Colon (tissue), 2 donors: Measurements from ENCODE around the gene TP53TG5.

ENCODE experiments used
- FAIRE-seq: peaks from 2 replicates; lab custom pipeline; 2012; peaks lifted over from hg19 to GRCh38; lab: Jason Lieb, UNC
- donor health status: control.
- donor health status: control.

Gene TP53TG5

DNA sequence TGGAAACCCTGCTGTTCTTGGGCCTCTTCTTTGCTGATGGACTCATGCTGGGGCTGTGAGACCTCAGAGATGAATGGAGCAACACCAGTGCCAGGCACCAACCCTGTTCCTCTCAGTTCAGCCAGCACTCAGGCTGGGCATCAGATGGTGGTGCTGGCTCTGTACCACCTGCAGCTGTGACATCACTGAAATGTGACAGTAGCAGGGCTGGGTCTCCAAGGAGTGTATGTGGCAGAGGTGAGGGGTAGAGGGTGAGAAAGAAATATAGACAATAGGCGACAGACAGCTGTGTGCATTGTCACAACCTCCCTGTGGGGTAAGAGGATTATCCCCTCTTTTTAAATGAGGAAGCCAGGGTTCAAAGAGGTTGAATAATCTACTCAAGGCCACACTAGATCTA is at the start of gene TP53TG5:
TSS of gene TP53TG5 (minus strand) at position 135 of the 400 bp plus-strand sequence. CDS start at position 46, 89 bp downstream.
- no peak for FAIRE-seq

DNA sequence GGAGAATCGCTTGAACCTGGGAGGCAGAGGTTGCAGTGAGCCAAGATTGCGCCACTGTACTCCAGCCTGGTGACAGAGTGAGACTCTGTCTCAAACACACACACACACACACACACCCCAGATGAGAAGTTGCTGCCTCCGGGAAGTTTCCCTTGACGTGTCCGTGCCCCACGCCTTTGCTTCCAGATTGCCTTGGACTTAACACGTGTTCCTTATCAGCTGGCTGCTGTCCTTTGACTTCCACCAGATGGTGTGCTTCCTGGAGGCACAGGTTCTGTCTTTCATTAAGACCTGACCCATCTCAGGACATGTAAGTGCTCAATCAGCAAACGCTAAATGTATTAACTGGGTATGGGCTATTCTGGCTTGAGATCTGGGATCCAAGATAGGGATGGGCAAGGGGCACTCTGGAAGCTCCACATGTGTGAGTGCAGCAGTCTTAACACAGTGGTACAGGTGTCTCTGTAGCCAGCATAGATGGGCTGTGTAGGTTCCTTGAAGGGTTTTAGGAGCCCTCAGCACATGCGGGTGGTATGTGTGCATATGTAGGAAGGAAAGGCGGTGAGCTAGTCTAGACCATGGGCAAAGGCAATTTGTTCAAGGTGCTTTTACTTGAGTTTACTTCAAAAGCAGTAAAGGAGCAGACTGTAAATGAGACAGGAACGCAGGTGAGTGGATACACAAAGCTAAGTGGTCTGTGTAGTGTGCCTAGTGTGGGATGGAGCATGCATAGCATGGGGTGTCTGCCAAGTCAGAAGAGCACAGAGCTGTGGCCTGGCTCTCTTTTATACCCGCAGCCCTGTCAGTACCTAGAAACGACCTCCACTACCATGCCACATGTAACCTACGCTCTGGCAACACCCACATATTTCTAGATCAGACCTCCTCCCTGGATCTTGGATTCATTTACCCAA is 49.4 kb upstream of the TP53TG5 start:
- no peak for FAIRE-seq

DNA sequence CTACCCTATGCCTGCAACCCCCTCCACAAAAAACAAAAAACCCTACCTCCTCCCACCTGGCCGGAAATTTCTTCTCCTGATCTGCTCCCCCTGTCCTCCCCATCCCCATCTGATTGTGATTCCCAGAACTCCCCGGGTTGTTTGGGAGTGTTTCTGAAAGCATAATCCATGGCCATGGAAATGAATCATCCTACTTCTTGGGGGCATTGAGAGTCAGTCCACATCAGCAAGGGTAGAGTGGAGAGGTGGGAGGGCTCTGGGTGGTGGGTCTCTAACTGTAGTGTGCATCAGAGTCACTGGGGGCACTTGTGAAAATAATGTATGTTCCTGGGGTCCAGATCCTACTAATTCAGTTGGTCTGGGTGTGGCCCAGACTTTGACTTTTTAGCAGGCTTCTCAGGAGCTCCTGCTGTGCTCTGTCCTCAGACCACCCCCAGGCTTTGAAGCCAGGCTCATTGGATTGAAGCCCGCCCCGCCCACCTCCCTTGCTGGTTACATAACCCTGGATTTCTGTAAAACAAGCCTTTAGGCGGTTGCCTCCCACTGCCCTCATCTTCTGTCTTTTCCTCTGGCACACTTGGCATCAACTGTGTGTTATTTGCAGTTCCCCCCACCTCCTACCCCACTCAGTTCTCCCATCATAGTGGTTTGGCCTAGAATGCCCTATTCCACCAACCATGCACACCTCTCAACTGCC is 48.3 kb upstream of the TP53TG5 start:
- no peak for FAIRE-seq

DNA sequence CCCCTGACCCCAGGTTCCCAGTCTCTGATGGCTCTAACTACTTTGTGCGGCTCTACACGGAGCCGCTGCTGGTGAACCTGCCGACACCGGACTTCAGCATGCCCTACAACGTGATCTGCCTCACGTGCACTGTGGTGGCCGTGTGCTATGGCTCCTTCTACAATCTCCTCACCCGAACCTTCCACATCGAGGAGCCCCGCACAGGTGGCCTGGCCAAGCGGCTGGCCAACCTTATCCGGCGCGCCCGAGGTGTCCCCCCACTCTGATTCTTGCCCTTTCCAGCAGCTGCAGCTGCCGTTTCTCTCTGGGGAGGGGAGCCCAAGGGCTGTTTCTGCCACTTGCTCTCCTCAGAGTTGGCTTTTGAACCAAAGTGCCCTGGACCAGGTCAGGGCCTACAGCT is 47.4 kb upstream of the TP53TG5 start:
- no peak for FAIRE-seq

DNA sequence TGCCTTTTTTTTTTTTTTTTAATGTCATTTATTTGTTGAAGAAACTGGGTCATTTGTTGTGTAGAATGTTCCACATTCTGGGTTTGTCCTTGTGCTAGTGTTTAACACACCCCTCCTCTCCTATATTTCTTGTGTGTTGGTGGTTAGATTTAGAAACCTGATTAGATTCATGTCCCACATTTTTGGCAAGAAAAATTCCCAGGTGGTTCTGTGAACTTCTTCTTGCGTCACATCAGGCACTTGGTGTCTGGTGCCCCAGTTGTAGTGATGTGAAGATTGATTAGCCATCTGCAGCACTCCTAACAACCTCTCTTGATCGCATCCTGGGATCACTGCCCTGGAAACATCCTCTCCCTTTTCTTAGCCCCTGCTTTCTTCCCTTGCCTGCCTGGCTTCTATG is 45.6 kb upstream of the TP53TG5 start:
- no peak for FAIRE-seq

DNA sequence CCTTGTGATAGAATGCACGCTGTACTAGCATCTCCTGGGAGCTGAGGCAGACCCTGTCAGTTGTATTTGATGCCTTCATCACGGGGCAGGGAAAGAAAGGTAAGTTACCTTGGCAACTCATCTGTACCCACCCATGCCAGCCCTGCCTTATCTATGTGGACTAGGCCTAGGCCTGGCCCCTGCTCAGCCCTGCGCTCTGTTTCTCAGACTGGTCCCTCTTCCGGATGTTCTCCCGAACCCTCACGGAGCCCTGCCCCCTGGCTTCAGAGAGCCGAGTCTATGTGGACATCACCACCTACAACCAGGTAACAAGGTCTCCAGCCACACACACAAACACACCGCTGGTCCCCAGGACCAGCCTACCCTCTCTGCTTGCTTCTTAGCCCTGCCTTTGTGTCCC is 42.0 kb upstream of the TP53TG5 start:
- no peak for FAIRE-seq

DNA sequence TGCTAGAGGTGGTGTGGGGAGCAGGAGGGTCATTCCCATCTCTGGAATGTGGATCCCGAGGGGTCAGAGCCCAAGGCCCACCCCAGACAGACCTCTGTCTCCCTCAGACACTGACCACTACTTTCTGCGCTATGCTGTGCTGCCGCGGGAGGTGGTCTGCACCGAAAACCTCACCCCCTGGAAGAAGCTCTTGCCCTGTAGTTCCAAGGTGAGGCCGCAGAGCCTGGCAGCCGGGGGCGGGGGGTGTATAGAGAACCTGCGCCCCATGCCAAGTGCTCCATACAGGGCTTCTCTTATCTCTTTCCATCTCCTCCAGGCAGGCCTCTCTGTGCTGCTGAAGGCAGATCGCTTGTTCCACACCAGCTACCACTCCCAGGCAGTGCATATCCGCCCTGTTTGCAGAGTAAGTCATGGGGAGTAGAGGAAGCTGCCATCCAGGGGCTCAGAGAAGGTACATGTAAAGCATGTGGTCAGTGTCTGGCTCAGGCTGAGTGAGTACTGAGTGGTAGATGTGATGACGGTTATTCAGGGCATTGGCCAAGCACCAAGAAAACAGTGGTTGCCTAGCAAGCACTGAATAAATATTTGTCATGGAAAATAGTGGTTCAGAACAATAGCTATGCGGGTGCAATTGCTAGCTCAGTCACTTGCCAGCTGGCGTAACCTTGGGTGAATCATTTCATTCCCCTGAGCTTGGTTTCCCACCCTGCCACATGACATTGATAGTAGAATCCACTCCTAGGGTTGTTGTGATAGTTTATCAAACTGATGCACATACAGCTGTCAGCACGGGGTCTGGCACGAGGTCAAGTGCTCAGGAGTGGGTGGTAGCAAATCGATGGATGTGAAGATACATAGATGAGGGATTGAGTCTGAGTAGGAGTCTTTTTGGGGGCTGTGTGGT is 41.3 kb upstream of the TP53TG5 start:
- FAIRE-seq = no peak

DNA sequence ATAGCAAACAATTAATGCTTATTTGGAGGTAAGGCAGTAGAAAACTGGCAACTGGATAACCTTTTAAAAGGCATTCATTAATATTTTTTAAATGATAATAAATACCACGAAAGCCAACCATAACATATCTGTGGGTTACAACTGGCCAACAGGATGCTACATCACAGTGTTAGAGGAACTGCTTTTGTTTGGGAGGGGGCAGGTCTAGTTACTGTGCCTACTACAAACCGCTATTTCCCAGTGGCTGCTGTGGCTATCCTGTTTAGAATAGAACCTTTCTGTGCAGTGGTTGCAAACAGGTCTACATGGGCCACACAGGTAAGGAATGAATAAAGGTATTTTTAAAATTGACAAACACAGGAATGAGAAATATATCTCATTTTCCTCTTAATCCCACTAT is 38.8 kb upstream of the TP53TG5 start:
- FAIRE-seq = no peak

DNA sequence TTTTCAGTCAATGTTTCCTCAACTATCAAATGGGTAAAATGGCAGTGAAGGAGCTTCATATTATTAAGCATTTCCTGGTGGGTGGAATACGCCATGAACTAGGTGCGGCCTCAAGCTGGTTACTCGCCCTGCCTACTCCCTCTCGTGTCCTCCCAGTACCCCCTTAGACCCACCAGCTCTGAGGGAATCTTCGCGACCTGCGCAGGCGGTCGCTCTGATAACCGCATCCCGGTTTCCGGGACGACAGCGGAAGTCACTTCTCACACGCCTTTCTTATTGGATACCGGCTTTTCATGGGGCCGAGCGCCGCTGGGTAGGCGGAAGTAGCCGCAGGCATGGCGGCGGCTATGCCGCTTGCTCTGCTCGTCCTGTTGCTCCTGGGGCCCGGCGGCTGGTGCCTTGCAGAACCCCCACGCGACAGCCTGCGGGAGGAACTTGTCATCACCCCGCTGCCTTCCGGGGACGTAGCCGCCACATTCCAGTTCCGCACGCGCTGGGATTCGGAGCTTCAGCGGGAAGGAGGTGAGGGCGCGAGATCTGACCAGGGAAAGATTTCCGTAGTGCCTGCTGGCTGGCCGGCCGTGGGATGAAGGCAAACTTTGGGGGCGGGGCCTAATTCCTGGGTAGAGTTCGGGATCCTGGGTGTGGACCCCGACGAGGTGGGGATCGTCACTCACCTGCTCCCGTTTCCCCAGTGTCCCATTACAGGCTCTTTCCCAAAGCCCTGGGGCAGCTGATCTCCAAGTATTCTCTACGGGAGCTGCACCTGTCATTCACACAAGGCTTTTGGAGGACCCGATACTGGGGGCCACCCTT is 37.9 kb upstream of the TP53TG5 start, which contains the start of gene PIGT:
TSS of gene PIGT (plus strand) at position 320 of the 816 bp plus-strand sequence. CDS start at position 336, 16 bp downstream.
- no peak for FAIRE-seq

DNA sequence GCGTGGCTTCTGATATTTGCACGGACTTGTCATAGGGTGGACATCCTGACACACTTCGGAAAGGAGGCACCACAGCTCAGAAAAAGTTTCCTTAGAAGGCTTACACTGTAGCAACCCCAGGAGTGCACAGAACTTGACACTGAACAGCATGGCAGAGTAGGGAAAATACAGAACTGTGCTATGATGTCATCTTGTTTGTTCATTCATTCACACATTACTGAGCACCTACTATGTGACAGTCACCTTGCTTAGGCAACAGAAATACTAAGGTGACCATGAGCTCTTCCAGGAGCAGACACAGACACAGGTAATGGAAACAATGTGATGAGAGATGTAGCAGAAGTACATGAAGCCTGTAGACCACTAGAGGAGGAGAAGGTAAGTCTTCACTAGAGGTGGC is 35.4 kb upstream of the TP53TG5 start:
- FAIRE-seq = no peak

DNA sequence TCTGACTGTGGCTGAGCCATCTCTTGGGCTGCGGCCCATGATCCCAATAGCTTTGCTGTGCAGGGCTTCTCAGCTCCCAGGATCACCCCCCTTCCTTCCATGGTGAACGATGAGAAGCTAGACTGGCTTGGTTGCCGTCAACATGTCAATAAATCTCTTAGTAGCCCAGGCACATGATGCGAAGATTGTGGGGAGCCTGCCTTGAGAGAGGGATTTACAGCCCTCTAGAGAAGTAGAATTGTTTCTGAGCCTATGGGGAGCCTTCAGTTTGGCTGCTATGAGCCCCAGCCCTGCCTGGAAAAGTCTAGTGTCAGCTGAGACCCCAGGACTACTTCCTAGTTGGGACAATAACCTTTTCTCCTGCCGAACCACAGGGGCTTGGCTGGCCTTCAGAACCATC is 34.5 kb upstream of the TP53TG5 start:
- no peak for FAIRE-seq

DNA sequence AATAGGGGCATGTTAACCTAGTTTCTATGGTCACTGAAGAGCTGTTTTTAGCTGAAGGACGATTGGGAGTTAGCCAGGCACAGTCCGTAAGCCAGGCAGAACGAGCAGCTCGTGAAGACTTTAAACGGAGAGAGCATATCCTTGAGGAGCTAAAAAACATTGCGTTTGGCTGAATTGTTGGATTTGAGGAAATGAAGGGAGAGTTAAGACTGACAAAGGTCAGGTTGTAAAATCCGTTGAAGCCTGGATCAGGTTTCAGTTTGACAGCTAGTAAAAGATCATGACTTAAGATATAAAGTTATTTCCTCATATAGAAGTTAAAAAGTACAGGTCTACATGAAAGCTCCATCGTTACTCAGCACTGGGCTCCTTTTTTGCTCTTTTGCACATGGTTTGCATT is 32.8 kb upstream of the TP53TG5 start:
- no peak for FAIRE-seq

DNA sequence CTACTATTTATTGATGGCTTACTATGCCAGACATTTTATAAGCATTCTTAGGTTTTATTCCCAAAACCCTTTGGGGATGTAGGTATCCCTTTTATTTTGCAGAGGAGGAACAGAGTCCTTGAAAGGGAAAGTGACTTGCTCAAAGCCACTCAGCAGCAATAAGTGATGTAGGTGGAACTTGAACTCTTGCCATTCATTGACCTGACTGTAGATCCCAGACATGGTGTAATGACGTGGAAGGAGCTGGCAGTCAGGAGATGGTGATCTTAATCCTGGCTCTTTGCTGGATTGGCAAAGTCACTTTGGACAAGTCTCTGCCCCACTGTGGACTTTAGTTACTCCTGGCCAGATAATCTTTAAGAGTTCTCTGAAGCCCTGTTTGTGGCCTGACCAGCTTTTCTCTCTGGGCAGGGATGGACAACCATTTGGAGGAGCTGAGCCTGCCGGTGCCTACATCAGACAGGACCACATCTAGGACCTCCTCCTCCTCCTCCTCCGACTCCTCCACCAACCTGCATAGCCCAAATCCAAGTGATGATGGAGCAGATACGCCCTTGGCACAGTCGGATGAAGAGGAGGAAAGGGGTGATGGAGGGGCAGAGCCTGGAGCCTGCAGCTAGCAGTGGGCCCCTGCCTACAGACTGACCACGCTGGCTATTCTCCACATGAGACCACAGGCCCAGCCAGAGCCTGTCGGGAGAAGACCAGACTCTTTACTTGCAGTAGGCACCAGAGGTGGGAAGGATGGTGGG is 31.6 kb upstream of the TP53TG5 start:
- no peak for FAIRE-seq

DNA sequence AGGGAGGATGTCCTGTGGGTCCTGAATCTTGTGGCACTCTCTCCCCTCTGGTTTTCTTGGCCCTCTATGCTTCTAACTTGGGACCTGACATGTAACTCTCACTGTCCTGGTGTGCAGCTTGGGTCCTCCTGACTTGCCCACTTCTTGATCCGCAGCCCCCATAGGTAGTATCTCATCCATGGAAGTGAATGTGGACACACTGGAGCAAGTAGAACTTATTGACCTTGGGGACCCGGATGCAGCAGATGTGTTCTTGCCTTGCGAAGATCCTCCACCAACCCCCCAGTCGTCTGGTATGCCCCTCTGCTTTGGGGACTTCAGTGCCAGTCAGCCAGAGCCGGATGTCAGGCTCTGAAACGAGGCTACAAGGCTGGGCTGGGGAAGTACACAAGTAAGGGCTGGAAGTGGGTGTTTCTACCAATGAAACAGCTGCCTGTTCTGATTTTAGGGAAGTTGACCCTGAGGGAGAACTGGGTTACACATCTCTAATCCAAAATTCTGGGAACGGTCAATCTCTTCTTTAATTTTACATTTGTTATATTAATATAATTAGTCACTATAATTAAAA is 30.6 kb upstream of the TP53TG5 start:
- FAIRE-seq = no peak

DNA sequence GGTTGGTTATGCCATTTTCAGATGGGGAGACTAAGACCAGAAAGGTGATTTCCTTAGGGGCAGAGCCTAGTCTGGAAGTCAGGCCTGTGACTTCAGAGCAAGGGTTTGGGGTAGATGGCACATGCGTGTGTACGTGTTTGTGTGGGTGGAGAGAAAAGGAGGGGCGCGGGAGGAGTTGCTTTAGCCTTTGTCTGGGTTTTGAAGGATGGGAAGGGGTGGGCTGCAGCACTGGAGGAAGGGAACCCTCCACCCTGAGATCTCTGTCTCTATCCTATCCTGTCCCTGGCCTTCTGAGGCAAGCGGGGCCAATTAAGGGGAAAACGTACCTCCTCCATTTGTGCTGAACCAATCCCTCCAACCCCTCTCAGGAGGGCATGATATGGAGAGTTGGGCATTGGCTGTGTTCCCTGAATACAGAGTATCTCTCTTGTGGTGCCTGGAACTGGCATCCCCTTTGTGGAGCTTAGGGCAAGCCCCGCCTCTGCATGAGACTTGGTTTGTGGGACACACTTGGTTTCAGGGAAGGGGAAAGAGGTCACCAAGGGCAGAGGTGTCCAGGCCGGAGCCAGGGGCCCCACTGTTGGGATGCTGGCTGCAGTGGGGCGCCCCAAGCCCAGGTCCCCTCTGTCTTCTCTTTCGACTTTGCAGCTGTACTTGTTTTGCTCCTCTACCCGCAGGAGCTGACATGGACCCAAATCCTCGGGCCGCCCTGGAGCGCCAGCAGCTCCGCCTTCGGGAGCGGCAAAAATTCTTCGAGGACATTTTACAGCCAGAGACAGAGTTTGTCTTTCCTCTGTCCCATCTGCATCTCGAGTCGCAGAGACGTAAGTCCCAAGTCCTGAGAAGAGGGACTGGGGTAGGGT is 29.9 kb upstream of the TP53TG5 start, which contains the start of gene DBNDD2:
TSS of gene DBNDD2 (plus strand) at position 507 of the 863 bp plus-strand sequence. CDS start at position 686, 179 bp downstream.
- no peak for FAIRE-seq

DNA sequence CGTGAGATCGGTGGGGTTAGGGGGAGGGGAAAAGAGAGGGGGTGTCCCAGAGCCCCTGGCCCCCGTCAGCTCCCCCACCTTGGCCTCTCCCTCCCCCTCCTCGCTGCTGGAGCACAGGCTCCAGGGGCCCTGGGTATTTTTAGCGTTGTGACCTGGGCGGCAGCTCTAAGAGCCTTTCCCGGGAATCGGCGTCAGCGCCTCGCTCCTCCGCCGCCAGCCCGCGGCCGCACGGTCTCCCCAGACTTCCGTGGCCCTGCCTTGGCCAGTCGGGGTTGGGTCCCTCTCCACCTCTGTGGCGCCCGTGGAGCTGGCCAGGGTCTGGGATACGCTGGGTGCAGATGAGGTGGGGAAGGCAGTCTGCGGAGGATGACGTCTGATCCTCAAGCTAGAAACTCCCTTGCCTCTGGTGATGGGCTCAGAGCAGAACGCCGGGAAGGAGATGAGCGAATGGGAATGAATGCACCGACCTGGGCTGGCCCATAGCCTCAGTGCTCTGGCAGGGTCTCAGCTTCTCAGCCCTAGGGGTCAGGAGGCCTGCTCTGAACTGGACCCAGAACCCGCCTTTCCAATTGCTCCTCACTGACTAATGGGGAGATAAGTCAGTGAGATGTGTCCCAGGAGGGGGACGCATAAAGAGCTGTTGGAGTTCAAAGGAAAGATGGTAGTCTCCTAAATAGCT is 29.1 kb upstream of the TP53TG5 start:
- FAIRE-seq = no peak

DNA sequence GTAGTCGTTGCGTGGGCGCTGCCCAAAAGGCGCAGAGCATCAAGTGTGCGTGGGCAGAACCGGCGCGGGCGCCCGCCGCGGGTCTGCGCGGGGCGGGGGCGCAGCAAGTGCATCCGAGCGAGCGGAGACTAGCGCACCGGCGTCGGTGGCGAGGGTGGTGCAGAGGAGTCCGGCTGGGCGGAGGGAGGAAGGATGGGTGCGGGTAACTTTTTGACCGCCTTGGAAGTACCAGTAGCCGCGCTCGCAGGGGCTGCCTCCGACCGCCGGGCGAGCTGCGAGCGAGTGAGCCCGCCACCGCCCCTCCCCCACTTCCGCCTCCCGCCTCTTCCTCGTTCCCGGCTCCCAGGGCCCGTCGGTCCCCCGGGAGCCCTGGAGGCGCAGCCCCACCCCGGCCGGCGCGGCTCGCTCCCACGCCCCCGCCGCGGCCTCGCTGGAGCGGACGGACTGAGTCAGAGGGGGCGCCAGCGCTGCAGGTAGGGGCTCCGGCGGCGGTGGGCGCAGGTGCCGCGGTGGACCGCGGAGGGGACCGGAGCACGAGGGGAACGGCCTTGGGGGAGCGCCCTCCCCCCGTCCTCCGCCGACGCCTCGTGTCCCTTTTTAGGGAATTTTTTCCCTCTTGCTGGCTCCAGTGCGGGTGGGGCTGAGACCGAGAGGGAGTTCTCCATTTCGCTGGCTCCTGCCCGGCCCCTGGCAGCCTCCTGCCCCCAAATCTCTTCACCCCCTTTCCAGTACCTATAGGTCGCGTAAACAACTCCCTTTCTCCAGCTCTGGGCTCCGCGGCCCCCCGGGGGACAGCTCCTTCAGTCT is 28.3 kb upstream of the TP53TG5 start:
- no peak for FAIRE-seq
